ENCODE results near the gene UPK3BL2. TPM values are rescaled to one million over a fixed set of nuclear protein-coding genes. Genes with fewer than 3 reads are reported as not detected.
"Not testable (repeated sequence)": the region's sequence is repeated elsewhere in the genome, so short reads cannot be mapped to it uniquely, and the experiment has no call there.

Gene UPK3BL2
- total RNA-seq (2021): 9.0 to 11.2 TPM (median 10.5 TPM) in 3 replicates
- Bru-seq, nascent RNA: percentile 50 among the genes with signal in this experiment
- long read RNA-seq, experiment 1: 0 reads
- long read RNA-seq, experiment 2: 0 reads
- long read RNA-seq, experiment 3: 0 reads

DNA sequence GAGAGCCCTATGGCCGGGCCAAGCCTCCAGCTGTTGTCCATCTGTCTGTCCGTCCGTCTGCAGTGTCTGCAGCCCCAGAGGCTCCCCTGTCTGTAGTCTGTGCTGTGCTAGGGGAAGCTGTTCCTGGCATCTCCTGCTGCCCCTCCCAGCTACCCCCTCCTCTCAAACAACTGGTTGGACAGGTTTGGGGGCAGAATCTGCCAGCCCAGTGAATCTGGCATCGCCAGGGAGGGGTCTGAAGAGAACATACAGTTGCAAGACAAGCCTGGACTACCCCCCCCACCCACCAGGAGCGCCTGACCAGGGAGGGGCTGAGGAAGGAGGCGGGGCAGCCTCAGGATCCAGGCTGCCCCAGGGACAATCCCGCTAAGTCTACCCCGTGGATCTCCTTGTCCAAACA, at the start of gene UPK3BL2:
Gene UPK3BL2 (minus strand): TSS at position 101 of the 400 bp plus-strand sequence. CDS start 60 bp downstream, at position 41.
- H3K9me3 Mint-ChIP-seq; POLR2A ChIA-PET; CTCF ChIA-PET; H3K4me1 Mint-ChIP-seq; DNase-seq (ENCODE audit: low spot score); H3K27me3 Mint-ChIP-seq (ENCODE audit: low read depth); H3K27ac Mint-ChIP-seq; H3K36me3 Mint-ChIP-seq; H3K4me3 Mint-ChIP-seq: not testable (repeated sequence)
- peak; percentile 15 for ATAC-seq

- H3K4me1 Mint-ChIP-seq; CTCF ChIA-PET; H3K4me3 Mint-ChIP-seq; POLR2A ChIA-PET; H3K36me3 Mint-ChIP-seq; H3K9me3 Mint-ChIP-seq; H3K27ac Mint-ChIP-seq; H3K27me3 Mint-ChIP-seq (ENCODE audit: low read depth): not testable (repeated sequence)
- peak; percentile 62 for ATAC-seq
- DNase-seq (ENCODE audit: low spot score): peak; percentile 58
Measured at GRCh38 chr7:102592477-102593019, 49.1 kb upstream of the UPK3BL2 start.

DNA sequence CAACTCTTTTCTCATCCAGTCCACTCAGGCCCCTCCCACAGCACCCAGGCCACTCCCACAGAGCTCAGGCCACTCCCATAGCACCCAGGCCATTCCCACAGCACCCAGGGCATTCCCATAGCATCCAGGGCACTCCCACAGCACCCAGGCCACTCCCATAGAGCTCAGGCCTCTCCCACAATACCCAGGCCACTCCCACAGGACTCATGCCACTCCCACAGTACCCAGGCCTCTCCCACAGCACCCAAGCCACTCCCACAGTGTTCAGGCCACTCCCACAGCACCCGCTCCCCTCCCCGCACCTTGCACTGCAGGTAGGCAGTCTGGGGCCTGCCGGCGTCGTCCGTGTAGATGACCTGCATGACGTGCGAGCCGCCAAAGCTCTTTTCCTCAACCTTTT, 46.4 kb upstream of the UPK3BL2 start:
- H3K36me3 Mint-ChIP-seq; H3K27ac Mint-ChIP-seq; H3K4me1 Mint-ChIP-seq; H3K9me3 Mint-ChIP-seq; DNase-seq (ENCODE audit: low spot score); CTCF ChIA-PET; H3K4me3 Mint-ChIP-seq; H3K27me3 Mint-ChIP-seq (ENCODE audit: low read depth); POLR2A ChIA-PET: not testable (repeated sequence)
- peak; percentile 90 for ATAC-seq

DNA sequence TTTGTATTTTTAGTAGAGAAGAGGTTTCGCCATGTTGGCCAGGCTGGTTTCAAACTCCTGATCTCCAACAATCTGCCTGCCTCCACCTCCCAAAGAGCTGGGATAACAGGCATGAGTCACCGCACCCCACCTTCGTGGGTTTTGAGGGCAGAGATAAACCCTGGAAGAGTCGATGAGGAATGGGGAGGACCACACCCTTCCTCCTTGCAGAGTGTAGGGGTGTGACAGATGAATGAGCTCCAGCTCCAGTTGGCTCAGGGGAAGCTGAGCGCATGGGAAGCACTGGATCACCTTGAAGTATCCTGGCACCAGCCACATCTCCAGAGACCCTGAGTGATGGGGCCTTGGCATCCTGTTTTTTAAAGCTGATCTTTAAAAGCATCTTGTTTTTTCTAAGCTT, 40.0 kb upstream of the UPK3BL2 start:
- POLR2A ChIA-PET; CTCF ChIA-PET; H3K27ac Mint-ChIP-seq; H3K36me3 Mint-ChIP-seq; H3K27me3 Mint-ChIP-seq (ENCODE audit: low read depth); H3K4me3 Mint-ChIP-seq; DNase-seq (ENCODE audit: low spot score); H3K9me3 Mint-ChIP-seq; ATAC-seq; H3K4me1 Mint-ChIP-seq: not testable (repeated sequence)

DNA sequence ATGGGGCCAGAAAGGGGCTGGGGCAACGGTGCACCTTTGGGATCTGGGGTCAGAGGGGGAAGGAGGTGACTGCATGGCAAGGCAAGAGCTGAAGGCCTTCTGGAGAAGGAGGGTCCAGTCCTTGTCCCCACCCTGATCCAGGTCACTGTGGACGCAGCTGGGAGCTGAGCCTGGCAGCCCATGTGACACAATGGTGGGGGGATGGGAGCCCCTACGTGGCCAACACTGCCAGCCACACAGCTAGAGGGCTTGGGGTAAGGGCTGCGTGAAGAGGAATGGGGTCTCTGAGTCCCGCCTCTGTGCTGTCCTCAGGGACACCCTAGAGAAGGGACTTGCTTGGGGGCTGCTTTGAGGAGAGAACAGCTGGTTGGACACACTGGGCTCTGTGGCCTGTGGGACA, 38.2 kb upstream of the UPK3BL2 start:
- peak; percentile 34 for ATAC-seq
- H3K4me3 Mint-ChIP-seq; H3K27me3 Mint-ChIP-seq (ENCODE audit: low read depth); DNase-seq (ENCODE audit: low spot score); H3K9me3 Mint-ChIP-seq; CTCF ChIA-PET; H3K4me1 Mint-ChIP-seq; H3K36me3 Mint-ChIP-seq; POLR2A ChIA-PET; H3K27ac Mint-ChIP-seq: not testable (repeated sequence)

DNA sequence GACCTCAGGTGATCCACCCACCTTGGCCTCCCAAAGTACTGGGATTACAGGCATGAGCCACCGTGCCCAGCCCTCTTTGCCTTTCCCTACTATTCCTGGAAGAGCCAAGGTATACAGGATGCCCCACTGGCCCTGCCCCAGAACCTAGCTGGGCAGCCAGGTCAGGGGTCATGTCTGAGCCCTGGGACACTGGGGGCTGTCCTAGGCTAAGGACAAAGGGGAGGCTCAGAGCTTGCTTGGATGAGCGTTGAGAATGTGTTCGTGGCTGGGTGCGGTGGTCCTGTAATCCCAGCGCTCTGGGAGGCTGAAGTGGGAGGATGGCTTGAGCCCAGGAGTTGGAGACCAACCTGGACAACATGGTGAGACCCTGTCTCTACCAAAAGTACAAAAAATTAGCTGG, 35.0 kb upstream of the UPK3BL2 start:
- ATAC-seq: not testable (repeated sequence)

DNA sequence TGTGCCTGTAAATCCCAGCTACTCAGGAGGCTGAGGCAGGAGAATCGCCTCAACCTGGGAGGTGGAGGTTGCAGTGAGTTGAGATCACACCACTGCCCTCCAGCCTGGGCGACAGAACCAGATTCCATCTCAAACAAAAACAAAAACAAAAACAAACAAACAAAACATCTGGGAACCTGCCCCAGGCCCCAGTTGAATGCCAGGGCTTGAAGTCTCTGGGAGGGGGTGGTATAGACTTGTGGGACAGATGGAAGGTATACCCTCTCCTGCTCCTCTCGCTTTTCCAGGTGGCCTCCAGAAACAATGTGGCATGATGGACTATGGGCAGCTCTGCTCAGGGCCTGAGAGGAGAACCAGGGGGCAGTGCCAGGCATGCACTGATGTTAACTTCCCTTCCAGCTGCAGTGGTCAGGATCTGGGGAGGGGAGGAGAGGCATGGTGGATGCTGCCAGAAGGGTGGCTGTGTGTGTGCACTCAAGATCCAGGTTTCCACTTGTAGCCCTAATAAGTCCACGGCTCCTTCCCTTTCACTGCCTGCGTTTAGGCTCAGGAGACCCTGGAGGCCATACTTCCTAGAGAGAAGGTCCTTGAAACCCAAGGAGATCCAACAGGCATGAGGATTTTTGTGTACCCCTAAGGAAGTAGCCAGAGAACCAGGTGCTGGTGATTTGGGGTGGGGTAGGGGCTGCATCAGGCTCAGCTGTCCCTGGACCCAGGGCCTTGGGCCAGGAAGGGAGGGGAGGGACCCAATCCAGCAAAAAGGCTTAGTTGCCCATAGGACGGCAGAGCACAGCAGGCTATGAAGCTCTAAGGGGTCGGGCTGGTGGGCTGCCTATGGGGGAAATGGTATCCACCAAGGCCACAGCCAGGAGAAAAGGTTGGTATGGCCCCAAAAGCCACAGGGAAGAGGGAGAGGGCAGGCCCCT, 34.1 kb upstream of the UPK3BL2 start:
- H3K27me3 Mint-ChIP-seq (ENCODE audit: low read depth); DNase-seq (ENCODE audit: low spot score); CTCF ChIA-PET; ATAC-seq; POLR2A ChIA-PET; H3K36me3 Mint-ChIP-seq; H3K4me1 Mint-ChIP-seq; H3K9me3 Mint-ChIP-seq; H3K27ac Mint-ChIP-seq; H3K4me3 Mint-ChIP-seq: not testable (repeated sequence)

More for the DNA sequence above, 35.0 kb upstream of the UPK3BL2 start:
- H3K27me3 Mint-ChIP-seq (ENCODE audit: low read depth); H3K27ac Mint-ChIP-seq; CTCF ChIA-PET; H3K36me3 Mint-ChIP-seq; DNase-seq (ENCODE audit: low spot score); POLR2A ChIA-PET; H3K9me3 Mint-ChIP-seq; H3K4me3 Mint-ChIP-seq; H3K4me1 Mint-ChIP-seq: not testable (repeated sequence)

DNA sequence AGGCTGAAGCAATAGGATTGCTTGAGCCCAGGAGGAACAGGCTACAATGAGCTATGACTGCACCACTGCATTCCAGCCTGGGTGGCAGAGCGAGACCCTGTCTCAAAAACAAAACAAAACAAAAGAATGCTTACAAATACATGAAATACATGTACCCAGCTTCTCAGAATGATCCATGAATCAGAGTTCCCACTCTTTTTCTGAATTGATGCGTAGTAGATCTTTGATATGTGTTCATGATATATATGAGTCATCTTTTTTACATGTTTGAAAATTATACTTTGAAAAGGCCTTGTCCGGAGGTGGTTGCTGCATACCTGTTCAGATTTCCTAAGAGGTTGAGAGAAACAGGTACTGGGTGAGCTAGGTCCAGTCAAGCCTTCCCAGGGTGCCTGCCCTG, 32.9 kb upstream of the UPK3BL2 start:
- POLR2A ChIA-PET; H3K36me3 Mint-ChIP-seq; H3K9me3 Mint-ChIP-seq; ATAC-seq; H3K27me3 Mint-ChIP-seq (ENCODE audit: low read depth); H3K4me1 Mint-ChIP-seq; H3K4me3 Mint-ChIP-seq; H3K27ac Mint-ChIP-seq; CTCF ChIA-PET; DNase-seq (ENCODE audit: low spot score): not testable (repeated sequence)

DNA sequence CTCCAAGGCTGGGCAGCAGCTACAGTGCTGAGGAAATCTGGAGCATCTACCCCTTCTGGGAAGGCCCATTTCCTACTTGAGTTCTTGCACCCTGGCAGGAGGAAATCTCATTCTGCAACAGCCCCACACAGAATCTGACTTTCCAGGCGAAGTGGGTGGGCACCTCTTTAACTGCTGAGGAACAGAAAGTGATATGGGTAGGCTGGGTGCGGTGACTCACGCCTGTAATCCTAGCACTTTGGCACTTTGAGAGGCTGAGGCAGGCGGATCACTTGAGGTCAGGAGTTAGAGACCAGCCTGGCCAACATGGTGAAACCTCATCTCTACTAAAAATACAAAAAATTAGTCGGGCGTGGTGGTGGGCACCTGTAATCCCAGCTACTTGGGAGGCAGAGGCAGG, 31.1 kb upstream of the UPK3BL2 start:
- H3K27me3 Mint-ChIP-seq (ENCODE audit: low read depth); CTCF ChIA-PET; DNase-seq (ENCODE audit: low spot score); POLR2A ChIA-PET; H3K9me3 Mint-ChIP-seq; H3K4me3 Mint-ChIP-seq; ATAC-seq; H3K4me1 Mint-ChIP-seq; H3K27ac Mint-ChIP-seq; H3K36me3 Mint-ChIP-seq: not testable (repeated sequence)
